NCI-H2196 (cell line): ENCODE results near the gene DMKN.

Source experiments
- DNase-seq: peaks from one replicate; lab custom pipeline; 2025; ENCODE audit not compliant: unreplicated experiment; lab: John Stamatoyannopoulos, UW

DMKN gene

DNA sequence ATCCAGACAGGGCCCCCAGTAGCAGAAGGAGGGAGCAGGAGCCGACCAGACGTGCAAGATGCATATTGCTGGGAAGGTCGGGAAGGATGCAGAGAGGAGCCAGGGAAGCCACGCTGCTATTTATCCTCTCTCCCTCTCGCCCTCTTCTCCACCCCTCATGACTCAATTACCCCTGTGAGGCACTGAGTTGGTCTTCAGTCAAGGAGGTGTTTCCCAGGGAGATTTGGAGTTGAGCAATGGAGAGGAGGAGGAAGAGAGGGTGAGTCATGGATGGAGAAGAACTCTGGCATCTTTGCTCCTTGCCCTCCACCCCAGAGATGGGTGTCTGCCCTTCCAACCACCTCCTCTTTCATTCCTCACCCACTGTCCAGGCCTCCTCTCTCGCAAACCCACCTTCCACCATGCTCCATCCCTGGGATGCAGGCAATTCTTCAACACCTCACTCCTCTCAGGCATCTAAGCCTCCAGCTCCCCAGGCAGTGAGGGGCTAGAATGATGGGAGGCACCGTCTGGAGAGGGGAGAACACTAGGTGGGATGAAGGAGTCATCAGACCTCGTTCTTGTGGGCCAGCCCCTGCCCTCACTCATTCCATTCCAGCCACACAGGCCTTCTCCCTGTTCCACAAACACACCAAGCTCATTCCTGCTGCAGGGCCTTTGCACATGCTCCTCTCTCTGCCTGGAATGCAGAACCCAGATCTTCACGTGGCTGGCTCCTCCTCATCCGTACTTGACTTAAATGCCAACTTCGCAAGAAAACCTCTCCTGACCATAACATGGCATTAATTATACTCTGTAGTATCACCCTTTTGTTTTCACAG, 15.0 kb upstream of the DMKN start, which contains the start of gene SBSN:
Gene SBSN (minus strand): TSS at position 94 of the 821 bp plus-strand sequence. CDS start 30 bp downstream, at position 64.
- DNase-seq, result no peak

DNA sequence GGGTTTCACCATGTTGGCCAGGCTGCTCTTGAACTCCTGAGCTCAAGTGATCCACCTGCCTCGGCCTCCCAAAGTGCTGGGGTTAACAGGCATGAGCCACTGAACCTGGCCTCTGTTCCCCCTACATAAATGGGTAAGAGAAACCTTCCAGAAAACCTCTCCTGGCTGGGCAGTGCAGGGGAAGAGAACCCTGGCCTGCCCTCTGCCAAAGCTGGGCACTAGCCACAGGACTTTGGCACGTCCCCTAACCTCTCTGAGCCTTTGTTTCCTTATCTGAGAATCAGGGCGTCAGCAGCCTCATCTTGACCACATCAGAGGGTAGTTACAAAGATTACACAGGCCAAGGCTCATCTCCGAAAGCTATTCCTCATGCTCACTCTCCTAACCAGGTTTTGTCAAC, 12.4 kb upstream of the DMKN start:
- no peak for DNase-seq

DNA sequence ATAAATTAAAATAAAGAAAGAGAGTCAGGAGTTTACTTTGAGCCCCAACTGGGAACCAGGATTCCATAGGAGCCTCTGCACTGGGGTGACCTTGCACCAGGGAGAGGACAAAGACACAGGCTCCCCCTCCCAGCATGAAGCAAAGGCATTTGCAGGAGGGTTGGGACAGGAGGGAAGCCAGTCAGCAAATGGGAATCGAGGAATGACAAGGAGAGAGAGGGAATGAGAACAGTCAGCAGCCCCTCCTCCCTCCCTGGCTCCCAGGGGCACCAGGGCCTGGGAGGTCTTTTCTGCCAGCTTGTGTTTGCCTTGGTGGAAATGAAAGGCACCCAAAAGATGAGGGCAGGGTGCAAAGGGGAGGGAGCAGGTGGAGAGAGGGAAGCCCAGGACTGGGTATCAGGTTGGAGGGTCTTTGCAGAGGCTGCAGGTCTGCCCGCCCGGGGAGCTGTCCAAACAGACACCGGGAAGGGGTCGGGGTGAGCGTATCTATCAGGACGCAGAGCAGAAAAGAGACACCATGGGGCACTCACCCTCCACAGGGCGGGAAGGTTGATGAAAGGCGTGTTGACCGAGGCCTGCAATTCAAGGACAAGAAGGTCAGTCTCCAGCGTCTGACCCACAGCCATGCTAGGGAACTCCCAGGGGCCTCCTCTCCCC, 10.9 kb upstream of the DMKN start:
- DNase-seq, result no peak

DNA sequence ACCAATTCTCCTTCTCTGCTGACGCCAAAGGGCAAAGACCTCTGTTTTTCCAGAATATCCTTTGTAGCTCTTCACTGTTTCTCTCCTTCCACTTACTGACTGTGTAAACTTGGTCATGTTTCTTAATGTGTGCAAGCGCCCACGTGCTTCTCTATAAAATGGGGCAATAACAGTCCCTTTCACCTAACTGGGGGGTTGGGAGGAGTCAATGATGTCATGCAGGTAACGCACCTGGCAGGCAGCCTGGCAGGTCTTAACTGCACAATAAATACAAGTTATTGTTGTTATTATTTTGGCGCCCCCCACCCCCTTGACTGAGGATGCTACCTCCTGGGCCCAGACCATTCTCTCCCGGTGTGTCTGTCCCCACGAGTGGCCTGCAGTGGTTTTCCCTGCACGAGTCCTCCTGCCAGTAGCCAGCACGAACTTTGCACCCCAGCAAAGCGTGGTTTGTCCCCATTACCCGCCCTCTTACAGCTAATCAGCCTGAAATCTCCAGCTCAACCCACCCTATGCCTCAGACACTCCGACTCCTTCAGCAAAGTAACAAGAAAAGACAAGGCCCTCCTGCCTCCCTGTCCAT, 9.4 kb upstream of the DMKN start:
- no peak for DNase-seq

DNA sequence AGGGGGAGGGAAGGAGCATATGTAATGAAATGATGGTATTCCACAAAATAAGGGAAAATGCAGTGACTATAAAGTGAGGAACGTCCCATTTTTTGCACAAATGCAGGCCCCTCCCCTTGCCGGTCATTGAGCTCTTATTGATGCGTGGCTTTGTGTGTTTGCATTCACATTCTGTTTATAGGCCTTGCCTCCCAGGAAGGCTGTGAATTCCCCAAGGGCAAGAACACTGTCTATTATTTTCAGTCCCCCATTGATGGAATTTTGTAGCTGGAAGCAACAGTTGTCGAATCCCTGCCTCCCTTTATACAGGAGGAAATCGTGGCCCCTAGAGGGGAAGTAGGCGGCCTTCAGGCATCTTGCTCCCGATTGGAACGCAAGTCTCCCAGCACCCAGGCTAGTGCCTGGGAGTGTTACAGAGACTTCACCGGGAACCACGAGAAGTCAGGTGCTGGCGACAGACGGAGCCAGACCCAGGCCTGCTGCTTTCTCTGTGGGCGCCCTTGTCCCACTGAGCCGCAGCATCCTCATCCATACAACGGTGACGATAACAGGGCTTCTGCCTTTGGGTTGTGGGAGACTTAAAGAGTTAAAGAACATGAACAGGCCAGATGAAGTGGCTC, 7.8 kb upstream of the DMKN start:
- no peak for DNase-seq

DNA sequence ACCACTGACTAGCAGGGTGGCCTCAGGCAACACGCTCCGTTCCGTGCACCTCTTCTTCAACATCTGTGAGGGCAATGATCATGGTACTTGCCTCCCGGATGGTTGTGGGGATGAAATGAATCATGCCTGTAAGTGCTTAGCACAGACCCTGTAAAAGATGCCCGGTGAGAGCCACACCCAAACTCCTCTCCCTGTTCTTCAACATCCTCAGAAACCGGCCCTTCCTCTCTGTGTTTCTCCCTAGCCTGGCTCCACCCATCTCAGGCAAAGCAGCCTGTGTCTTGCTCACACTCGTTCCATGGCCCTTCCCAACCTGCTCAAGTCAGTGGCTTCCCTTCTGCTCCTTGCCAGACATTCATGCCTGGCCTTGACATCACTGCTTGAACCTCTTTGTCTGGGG, 5.8 kb upstream of the DMKN start:
- DNase-seq, result no peak

DNA sequence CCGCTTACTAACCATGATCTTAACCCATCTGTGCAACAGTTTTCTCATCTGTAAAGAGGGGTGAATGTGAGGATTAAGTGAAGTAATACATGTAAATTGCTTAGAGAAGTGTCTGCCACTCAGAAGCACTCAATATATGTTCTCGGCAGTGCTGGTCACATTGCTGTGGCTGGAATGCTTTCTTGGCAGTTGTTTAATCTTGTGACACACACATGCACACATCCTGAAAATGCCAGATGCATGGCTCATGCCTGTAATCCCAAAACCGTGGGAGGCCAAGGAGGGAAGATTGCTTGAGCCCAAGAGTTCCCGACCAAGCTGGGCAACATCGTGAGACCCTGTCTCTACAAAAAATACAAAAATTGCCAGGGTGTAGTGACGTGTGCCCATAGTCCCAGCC, 4.9 kb upstream of the DMKN start:
- DNase-seq, result no peak

DNA sequence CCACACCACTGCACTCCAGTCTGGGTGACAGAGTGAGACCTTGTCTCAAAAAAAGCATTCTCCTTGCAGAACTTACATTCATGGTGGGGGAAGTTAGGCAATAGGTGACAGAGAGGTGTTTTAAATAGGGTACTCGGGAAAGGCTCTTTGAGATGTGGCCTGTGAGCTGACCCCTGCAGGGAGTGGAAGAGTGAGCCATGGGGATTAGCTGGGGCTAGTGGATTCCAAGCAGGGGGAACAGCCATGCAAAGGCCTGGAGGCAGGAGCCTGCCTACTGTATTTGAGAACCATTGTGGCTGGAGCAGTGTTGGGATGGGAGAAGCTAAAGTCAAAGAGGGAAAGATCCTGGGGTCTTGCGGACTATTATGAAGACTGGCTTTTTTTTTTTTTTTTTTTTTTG, 3.9 kb upstream of the DMKN start:
- DNase-seq, result no peak

DNA sequence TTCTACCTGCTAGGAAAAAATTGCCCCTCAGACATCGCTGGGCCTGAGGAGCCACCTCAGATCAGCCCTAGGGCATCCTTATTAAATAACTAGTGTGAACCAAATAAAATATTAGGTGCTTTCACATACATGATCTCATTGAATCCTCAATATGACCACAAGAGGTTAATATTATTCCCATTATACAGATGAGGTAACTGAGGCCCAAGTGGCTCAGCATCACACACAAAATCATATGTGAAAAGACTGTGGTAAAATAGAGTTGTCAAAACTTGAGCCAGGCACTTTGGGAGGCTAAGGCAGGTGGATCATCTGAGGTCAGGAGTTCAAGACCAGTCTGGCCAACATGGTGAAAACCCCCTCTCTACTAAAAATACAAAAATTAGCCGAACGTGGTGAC, 2.9 kb upstream of the DMKN start:
- DNase-seq, result no peak

DNA sequence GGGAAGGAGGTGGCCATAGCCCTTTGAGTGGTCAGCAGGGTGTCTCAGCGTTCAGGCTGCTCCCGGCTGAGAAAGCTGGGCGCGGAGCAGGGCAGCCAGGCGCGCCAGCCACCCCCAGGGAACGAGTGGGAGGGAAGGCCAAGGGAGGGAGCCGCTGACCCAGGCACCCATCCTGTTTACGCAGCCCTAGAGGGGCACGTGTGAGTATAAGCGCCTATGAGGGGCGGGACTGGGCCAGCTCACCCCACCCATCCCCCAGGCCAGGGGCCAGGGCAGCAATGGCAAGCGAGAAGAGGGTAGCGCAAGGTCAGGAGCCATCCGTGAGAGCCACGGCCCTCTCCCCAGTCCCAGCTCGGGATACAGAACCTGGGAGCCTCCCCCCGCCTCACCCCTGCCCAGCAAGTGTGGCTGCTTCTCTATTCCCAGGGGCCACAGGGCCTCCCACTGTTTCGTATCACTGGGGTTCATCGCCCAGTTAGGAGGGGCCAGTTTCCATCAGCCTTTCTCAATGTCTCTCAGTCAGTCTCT, 897 bp upstream of the DMKN start:
- DNase-seq, result no peak

DNA sequence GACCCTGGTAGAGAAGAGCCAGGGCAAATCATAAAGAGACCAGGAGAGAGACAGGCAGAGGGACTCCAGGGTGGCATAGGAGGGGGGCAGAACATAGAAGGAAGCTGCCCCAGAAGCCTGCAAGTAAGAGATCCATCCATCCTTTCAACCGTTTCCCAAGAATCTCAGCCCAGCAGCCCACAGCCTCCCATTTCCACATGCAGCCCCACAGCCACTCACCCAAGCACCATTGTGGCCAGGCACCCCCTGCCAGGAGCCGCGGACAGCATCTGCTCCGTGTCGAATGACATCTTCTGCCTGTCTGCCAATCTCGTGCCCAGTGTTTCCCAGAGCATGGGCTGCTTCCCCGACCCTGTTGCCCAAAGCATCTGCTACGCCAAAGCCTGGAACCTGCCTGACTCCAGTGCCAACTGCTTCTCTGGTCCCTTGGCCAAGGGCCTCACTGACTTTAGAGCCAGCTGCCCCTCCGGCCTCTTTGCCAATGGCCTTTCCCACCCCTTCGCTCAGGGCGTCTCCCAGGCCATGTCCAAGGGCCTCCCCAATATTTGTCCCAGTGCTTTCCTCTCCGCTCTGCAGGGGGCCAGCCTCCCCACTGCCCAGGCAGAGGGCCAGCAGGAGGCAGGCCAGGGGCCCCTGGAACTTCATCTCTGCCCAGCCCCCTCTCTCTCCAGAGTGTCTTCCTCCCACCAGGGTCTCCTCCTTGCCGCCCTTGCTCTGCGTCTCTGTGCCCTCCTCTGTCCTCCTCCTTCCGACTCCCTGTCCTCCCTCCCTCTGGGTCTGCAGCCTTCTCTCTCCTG, 420 bp downstream of the DMKN start:
- DNase-seq, result no peak

DNA sequence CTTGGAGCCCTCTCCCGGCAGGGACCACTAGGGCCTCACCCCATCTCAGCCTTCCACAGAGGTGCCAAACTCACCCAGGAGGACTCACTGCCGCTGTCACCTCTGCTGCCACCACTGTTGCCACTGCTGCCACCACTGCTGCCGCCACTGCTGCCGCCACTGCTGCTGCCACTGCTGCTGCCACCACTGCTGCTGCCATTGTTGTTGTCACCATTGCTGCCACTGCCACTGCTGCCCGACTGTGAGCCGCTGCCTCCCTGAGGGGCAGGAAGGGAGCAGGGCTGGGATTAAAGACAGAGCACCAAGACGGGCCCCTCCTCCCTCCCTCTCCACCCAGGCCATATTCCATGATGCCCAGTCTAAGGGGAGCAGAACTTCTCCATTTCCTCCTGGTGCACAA, 2.1 kb downstream of the DMKN start:
- DNase-seq, result no peak

DNA sequence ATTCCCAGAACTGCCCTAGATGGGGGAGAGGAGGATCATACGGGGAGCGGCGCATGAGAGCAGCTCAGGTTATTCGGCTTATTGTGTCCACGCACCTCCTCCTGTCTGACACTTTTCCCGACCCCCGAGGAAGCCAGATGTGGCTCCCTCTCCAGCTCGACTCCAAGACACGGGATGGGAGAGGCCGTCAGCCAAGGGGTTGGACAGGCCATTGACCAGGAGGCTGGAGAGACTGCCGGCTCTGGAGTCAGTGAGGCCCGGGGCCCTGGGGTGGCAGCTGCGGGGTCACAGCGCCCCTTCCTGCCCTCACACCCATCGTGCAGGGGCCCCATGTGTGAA, 2.9 kb downstream of the DMKN start:
- no peak for DNase-seq

DNA sequence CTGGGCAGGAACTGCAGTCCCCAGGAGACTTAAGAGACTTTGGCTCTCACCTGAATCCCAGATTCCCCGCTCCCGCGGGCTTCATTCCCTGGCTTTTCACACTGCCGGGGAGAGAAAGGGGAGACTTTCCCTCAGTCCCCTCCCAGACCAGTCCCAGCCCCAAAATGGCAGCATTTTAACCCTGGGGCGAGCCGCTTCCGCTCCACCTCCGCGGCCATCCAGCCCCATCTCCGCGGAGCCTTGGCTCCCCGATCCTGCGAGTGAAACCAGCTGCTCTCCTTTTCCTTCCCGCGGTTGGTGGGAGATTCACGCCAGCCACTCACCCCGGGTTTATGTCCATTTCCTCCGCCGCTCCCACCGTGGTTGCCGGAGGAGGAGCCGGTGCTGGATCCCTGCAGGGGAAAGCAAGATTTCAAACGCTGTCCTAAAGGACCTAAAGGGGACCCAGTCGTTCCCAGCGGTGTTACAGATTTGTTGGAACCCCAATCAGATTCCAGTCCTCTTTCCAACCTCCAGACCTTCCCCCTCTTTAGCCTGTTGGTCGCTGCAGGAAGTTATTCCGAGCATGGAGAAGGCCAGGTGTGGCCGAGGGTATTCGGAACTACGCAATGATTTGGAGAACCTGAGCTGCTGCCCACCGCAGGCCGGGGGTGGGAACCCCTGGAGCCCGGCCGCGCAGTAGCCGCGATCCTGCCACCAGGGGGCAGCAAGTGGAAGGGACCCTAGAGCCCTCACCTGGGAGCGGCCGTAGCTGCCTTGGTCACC, 3.4 kb downstream of the DMKN start:
- peak; percentile 82 for DNase-seq

DNA sequence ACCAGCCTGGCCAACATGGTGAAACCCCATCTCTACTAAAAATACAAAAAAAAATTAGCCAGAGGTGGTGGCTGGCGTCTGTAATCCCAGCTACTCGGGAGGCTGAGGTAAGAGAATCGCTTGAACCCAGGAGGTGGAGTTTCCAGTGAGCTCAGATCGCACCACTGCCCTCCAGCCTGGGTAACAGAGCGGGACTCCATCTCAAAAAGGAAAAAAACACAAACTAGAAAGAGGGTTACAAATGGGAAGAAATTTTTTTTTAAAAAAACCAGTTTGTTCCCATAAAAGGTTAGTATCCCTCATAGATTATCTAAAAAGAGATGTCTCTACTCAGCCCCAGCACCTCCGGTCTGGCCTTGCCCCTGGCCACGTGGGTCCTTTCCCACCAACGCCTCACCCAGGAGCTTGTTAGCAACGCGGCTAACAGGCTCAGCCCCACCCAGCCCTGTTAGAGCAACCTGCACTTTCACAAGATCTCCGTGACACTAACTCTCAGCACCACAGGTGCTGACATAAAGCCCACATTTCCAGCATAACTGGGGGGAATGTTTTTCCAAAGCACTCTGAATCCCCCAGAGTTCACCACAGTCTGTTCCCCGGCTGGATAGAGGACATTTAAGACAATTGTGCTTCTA, 4.3 kb downstream of the DMKN start:
- no peak for DNase-seq

DNA sequence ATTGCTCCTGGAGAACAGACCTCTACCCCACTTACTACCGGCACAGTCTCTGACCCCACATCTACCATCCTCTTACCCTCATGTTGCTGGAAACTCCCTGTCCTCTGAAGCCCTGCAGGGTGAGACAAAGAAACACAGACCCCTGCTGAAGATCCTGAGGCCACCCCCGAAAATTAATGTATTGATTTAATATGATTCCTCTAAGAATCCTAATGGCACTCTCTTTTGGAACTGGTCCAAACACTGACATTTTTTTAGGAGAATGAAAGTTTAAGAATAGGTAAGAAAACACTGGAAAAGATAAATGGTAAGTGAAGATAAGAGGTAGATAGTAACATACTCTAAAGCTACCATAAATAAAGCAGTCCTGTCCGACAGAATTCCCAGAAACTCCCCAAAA, 5.3 kb downstream of the DMKN start:
- DNase-seq, result no peak

DNA sequence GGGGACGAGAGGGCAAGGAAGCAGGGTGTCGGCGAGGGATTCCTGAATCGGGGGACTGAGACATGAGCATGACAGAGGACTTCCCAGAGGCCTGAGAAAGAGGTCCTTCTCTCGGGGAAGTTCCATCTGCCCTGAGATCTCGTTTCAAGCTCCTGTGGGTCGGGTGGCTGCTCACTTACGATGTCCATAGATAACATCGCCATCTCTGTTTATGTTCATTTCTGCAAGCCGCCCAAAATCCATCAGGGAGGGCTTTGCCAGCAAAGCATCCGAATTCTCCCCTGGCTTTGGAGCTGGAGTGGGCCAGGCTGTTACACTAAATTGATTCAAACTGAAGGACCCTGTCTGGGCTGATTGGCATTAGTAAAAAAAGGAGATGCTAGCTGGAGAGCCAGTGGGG, 5.9 kb downstream of the DMKN start:
- DNase-seq, result no peak

DNA sequence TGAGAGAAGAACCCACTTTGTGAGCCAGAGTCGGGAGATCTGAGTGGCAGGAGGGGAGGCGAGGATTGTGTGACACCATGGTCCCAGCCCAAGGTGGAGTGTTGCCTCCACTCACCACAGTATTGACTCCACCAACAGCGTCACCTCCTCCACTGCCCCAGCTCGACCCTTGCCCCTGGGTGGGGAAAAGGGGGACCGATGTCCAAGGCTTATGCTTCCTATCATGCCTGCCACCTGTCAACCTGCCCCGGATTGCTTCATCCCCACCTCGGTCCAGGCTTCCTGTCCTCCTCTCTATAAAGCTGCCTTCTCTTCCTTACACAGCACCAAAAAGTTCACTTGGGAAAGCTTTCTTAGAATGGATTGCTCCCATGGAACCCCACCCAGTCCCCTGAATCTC, 7.4 kb downstream of the DMKN start:
- no peak for DNase-seq

DNA sequence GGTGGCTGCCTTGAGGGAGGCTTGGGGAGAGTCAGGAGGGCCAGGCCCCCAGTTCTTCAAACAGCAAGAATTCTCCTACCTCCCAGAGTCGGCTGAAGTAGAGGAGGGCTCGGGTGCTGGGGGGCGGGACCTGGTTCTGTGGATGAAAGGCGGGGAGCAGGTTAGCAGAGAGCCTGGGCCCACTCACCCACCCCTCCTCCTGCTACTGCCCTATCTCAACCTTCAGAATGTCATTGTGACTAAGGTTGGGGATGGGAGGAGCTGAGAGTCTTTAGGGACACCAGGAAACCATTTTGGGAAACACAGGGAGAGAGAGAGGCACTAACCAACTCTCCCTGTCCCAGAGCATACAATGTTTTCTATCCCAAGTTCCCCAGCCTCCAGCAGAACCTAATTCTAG, 10.7 kb downstream of the DMKN start:
- no peak for DNase-seq

DNA sequence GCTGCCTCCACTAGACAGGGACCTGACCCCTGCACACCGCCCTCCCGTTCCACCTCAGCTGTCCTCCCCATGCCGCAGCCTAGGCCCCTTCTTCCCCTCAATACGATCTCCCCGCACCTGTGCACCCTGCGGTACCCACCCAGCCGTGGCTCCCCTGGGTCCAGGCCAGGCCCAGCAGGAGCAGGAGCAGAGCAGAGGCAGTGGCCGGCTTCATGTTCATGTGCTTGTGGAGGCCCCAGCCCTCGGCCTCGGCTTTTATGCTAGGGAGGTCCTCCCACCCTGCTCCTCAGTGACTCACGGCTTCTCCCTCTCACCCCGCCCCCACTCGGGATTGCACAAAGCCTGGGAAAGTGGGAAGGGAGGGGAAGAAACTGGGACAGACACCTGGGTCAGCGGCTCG, 11.8 kb downstream of the DMKN start:
- DNase-seq, result no peak
